OCI-LY1 (cell line): ENCODE results near the gene MYO1D.

ENCODE experiments used
- EZH2 ChIP-seq: fragments of 200-600 bp; sonication (generic), shearing (Covaris generic); IDR thresholded peaks from 2 replicates; pipeline ENCODE4 v1.8.0; 2017; ENCODE audit warnings: borderline replicate concordance, mixed run types, mild to moderate bottlenecking, antibody characterized with exemption, low read length, moderate library complexity, mixed read lengths
- TF ChIP-seq, protein P1 (sequence below): fragments of 200-600 bp; sonication (generic), shearing (Covaris generic); IDR thresholded peaks from 2 replicates; pipeline ENCODE4 v1.5.1; 2017; ENCODE audit warnings: mild to moderate bottlenecking, antibody characterized with exemption, low read length, moderate library complexity, mixed read lengths

DNA sequence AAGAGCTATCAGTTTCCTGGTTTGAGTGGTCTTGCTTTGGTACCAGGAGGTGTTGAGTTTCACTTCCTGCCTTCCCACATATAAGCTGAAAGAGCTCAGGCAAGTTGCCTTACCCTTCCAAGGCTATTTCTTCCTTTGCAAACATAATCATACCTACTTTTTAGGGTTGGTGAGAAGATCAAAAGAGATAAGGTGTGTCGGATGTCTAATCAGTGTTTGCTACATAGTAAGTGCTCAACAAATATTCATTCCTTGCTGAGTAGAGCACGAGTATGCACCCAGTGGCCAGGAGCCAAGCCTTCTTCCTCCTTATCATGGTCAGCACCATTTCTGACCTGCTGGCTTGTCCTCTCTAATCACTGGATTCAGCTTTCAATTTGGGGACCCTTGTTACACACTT lies 38.3 kb upstream of the MYO1D start:
- TF ChIP-seq, protein P1, sequence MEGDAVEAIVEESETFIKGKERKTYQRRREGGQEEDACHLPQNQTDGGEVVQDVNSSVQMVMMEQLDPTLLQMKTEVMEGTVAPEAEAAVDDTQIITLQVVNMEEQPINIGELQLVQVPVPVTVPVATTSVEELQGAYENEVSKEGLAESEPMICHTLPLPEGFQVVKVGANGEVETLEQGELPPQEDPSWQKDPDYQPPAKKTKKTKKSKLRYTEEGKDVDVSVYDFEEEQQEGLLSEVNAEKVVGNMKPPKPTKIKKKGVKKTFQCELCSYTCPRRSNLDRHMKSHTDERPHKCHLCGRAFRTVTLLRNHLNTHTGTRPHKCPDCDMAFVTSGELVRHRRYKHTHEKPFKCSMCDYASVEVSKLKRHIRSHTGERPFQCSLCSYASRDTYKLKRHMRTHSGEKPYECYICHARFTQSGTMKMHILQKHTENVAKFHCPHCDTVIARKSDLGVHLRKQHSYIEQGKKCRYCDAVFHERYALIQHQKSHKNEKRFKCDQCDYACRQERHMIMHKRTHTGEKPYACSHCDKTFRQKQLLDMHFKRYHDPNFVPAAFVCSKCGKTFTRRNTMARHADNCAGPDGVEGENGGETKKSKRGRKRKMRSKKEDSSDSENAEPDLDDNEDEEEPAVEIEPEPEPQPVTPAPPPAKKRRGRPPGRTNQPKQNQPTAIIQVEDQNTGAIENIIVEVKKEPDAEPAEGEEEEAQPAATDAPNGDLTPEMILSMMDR = no peak
- TF ChIP-seq EZH2 = no peak
